ENCODE results near the gene WDR1.

DNA sequence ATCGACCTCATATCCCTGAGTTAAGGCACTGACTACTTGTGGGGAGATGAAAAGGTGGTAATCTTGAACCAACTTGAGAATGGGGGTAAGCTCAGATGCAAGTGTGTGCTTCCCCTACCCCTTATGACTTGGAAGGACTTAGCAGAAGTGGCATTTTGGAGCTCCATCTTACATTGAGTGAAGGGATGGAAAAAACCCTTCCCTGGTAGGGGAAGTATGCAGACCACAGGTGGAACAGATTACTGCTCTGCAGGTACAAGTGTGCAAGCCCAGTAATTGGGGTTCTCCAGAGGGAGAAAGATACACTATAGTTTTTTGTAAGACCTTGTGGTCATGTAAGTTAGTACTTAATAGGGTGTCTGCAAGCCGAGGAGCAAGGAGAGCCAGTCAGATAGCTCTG lies 12.2 kb upstream of the WDR1 start:
- TF ChIP-seq, protein P1, sequence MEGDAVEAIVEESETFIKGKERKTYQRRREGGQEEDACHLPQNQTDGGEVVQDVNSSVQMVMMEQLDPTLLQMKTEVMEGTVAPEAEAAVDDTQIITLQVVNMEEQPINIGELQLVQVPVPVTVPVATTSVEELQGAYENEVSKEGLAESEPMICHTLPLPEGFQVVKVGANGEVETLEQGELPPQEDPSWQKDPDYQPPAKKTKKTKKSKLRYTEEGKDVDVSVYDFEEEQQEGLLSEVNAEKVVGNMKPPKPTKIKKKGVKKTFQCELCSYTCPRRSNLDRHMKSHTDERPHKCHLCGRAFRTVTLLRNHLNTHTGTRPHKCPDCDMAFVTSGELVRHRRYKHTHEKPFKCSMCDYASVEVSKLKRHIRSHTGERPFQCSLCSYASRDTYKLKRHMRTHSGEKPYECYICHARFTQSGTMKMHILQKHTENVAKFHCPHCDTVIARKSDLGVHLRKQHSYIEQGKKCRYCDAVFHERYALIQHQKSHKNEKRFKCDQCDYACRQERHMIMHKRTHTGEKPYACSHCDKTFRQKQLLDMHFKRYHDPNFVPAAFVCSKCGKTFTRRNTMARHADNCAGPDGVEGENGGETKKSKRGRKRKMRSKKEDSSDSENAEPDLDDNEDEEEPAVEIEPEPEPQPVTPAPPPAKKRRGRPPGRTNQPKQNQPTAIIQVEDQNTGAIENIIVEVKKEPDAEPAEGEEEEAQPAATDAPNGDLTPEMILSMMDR (IDR thresholded peaks at IDR 0.05; ENCODE audit: low read depth, low read length, poor library complexity, severe bottlenecking) = no peak
- TF ChIP-seq EZH2phosphoT487 (IDR thresholded peaks at IDR 0.05; ENCODE audit: borderline replicate concordance, low read length) = no peak

Data from DOHH2 (cell line).